GM12872 (cell line): Measurements from ENCODE around the gene BAIAP2L1.

Experiments used
- CTCF ChIP-seq: IDR thresholded peaks from 3 replicates; pipeline ENCODE4 v1.5.1; 2011; ENCODE audit warnings: low read depth, mild to moderate bottlenecking, low read length, moderate library complexity; ENCODE audit not compliant: insufficient read depth

The BAIAP2L1 gene

DNA sequence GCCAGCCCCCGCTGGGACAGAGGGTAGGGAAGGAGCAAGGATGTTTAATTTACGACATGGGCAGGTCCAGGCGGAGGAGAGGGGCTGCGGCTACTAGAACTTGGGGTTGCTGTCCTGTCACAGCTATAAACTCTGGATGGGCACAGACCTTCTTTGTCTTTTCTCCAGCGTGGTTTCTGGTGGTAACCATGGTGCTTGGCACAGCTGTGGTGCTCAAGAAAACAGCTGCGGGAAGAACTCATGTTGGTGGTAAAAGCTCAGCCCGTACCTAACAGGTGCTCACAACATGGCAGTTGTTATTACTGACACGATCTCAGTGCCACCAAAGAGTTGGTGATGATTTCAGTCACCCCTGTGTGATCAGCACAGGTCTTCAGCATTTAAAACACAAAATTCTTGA is 13.8 kb downstream of the BAIAP2L1 start:
- TF ChIP-seq CTCF = no peak

- TF ChIP-seq CTCF = no peak
Observed at GRCh38 chr7:98378210-98378819, 22.6 kb downstream of the BAIAP2L1 start.

GRCh38 chr7:98376711-98377110 is 24.2 kb downstream of the BAIAP2L1 start:
- no peak for TF ChIP-seq CTCF

DNA sequence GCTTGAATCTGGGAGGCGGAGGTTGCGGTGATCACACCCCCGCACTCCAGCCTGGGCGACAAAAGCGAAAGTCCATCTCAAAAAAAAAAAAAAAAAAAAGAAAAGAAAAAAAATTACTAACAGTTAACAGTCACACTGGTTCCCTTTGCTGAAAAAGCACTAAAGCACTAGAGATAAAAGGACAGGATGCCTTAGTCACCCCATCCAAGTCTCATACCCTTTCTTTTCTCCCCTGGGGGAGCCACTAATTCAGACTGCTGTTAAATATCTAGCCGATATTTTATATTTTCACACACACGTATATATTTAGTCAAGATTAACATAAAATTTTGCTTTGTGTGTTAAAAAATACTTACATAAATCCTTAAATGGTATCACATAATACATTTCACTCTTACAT is 25.2 kb downstream of the BAIAP2L1 start:
- no peak for TF ChIP-seq CTCF

- no peak for TF ChIP-seq CTCF
Observed at GRCh38 chr7:98374285-98374680, 26.6 kb downstream of the BAIAP2L1 start.

DNA sequence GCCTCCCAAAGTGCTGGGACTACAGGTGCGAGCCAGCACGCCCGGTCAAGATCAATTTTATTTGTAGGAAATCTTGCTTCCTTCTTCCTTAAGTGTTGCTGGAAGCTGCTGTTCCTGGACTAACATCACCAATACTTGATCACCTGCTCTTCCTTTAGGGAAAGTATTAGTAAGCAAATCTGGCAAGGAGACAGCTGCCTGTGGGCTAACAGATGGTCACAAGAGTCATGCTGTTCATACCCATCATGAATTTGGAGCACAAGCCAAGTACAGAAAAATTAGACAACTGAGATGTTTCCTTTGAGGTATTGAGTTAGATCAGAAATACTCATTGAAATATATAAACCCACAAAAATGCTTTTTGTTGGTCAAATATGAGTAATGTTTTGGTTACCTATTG is 27.9 kb downstream of the BAIAP2L1 start:
- no peak for TF ChIP-seq CTCF

GRCh38 chr7:98369726-98370125 is 31.2 kb downstream of the BAIAP2L1 start:
- TF ChIP-seq CTCF = no peak
